HG03139 (cell line): ENCODE measurements around the gene TMX4.
"Not testable (repeated sequence)": the region's sequence is repeated elsewhere in the genome, so short reads cannot be mapped to it uniquely, and the experiment has no call there.

Source experiments
- ATAC-seq: cut with Tn5 transposase; IDR thresholded peaks from one replicate; pipeline ENCODE4 v1.9.1; 2021; ENCODE audit not compliant: unreplicated experiment

The TMX4 gene

GRCh38 chr20:7974785-7975435 is 44.7 kb downstream of the TMX4 start:
- no peak for ATAC-seq

- no peak for ATAC-seq
These were observed 47.9 kb downstream of the TMX4 start for GRCh38 chr20:7971536-7972280.

- ATAC-seq: no peak
These were observed 52.2 kb downstream of the TMX4 start for GRCh38 chr20:7967199-7967844.

DNA sequence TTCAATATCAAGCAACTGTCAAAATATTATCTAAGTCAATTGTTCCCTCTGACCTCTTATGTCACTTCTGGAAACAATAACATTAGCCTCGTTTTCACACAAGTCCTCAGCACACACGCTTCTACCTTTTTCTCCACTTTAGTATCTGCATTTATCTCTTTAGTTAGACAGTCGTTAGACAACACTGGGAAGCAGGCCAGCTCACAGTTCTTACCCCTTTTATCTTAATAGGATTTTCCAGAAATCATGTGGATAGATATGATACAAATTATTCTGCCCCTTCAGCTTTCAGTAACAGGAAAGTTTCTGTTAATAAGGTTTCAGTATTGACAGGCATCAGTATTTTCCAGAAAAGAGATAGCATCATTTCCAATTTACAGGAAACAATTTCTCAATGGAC is 53.4 kb downstream of the TMX4 start:
- no peak for ATAC-seq

- no peak for ATAC-seq
These were observed 60.1 kb downstream of the TMX4 start for GRCh38 chr20:7959484-7959883.

DNA sequence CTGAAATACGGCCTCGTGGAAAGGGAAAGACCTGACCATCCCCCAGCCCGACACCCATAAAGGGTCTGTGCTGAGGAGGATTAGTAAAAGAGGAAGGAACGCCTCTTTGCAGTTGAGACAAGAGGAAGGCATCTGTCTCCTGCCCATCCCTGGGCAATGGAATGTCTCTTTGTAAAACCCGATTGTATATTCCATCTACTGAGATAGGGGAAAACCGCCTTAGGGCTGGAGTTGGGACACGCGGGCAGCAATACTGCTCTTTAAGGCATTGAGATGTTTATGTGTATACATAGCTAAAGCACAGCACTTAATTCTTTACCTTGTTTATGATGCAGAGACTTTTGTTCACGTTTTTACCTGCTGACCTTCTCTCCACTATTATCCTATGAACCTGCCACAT is 63.0 kb downstream of the TMX4 start:
- not testable (repeated sequence) for ATAC-seq

- ATAC-seq: no peak
These were observed 69.2 kb downstream of the TMX4 start for GRCh38 chr20:7950387-7950786.

DNA sequence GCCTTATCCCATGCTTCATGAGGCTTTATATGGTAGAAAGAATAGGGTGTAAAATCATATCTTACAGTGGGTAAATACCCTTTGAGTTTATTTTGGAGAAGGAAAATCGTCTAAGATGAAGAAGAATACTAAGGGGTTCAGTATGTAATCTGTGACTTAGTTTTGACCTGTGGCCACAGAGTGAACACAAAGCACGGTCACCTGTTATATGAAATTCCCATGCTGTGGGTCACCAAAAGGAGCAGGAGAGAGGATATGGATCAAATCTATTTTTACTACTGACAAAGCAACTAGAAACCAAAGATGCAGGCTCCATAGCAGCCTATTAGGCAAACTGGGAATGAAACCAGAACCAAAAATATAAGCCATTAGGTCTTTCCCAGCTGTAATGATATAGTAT is 75.7 kb downstream of the TMX4 start:
- no peak for ATAC-seq

- ATAC-seq: no peak
These were observed 79.2 kb downstream of the TMX4 start, which contains the start of gene HAO1 for GRCh38 chr20:7940341-7940740. Gene HAO1 (minus strand): TSS chr20:7940458. CDS start chr20:7940422, 36 bp downstream.

DNA sequence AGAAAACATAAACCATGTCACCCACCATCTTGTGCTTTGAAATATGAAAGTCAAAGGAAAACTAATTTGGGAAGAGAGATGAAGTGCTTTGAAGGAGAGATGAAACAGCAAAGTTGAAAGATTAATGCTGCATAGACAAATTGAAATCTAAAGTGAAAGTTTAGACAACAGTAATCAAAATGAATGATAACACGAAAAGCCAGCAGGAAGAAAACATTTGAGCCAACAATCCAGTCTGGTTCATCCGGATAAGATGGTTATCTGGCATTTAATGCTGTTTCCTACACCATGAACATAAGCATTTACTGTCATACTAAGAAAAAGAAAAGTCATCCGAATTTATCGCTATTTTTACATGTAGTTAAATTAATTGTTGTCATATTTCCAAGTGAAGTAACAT is 79.9 kb downstream of the TMX4 start:
- ATAC-seq: no peak

DNA sequence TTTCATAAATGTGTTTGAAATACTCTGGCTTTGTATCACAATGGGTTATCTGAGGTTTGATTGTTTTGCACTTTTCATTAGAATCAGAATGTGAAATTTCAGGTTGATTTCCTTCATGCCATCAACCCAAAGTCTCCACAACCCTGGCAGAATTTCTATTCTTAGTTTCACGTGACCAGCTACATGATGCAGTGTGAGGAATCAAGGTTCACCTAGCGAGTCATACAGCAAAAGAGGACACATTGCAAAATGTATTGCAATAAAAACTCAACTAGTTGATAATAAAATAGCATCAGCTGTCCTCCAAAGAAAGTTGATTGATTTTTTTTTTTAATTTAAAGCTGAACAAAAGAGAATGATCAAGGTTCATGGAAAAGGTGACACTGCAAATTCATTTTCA is 81.5 kb downstream of the TMX4 start:
- ATAC-seq: no peak

DNA sequence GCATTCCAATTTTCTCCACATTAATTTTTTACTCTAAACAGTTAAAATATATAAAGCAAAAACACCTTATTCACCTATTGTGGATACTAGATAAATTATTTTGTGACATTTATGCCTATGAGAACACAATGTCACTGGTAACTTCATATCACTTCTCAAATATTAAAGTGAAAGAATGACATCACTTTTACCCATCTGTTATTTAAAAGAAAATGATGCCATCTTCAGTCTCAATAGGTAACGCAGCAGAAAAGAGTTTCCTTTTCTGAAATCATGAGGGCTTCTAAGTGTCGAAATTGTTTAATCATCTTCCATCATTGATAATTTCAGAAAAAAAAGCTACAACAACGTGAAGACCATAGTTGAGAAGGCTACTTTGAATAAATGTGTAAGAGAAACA is 82.2 kb downstream of the TMX4 start:
- no peak for ATAC-seq

GRCh38 chr20:7935027-7935551 is 84.5 kb downstream of the TMX4 start:
- ATAC-seq: no peak

GRCh38 chr20:7933346-7933745 is 86.2 kb downstream of the TMX4 start:
- no peak for ATAC-seq

DNA sequence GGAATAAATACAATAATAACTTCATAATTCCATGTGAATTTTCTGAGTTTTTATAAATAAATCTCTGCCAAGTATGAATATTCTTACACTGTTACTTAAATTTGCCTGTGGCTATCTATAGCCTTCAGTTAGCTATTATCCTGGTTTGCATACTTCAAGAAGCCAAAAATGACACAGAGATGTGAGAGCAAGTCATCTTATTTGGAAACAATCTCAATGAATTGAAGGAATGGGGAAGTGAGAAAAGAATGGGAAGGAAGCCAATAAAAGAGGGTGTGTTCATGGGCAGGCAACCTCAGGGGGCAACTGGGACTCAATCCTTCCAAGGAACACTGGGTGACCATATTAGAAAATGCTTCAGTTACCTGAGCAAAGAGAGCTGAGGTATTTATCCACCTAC is 89.2 kb downstream of the TMX4 start:
- ATAC-seq: no peak
